Loucy (cell line): ENCODE data around the gene RSAD2.

ENCODE experiments used
- H2AFZ ChIP-seq: fragments of 200-600 bp; sonication (generic); 2 replicates; pipeline ENCODE4 v1.6.0; 2016; ENCODE audit warnings: antibody characterized with exemption, mild to moderate bottlenecking, low read length, moderate library complexity
- H3F3A ChIP-seq: fragments of 200-600 bp; 2 replicates; pipeline ENCODE4 v1.6.0; 2016; ENCODE audit warnings: antibody characterized with exemption, low read depth, mild to moderate bottlenecking
- H3K27me3 ChIP-seq: fragments of 200-600 bp; sonication (generic); 2 replicates; pipeline ENCODE4 v1.6.1; 2014; ENCODE audit warnings: low read length, mild to moderate bottlenecking; ENCODE audit not compliant: insufficient read depth, poor library complexity, severe bottlenecking
- H3K36me3 ChIP-seq: fragments of 200-600 bp; sonication (generic); 2 replicates; pipeline ENCODE4 v1.6.1; 2016; ENCODE audit warnings: low read length; ENCODE audit not compliant: insufficient read depth
- H3K4me1 ChIP-seq: fragments of 200-600 bp; sonication (generic); 2 replicates; pipeline ENCODE4 v1.5.1; 2014; ENCODE audit warnings: low read length, mild to moderate bottlenecking; ENCODE audit not compliant: insufficient read depth, poor library complexity, severe bottlenecking
- H3K4me2 ChIP-seq: fragments of 200-600 bp; sonication (generic); 2 replicates; pipeline ENCODE4 v1.6.0; 2014; ENCODE audit warnings: antibody characterized with exemption, low read length, low read depth, mild to moderate bottlenecking; ENCODE audit not compliant: poor library complexity, severe bottlenecking
- H3K4me3 ChIP-seq: fragments of 200-600 bp; sonication (generic); 2 replicates; pipeline ENCODE4 v1.5.1; 2014; ENCODE audit warnings: low read length, mild to moderate bottlenecking, mixed read lengths; ENCODE audit not compliant: poor library complexity, severe bottlenecking
- H3K79me2 ChIP-seq: fragments of 200-600 bp; sonication (generic); 2 replicates; pipeline ENCODE4 v1.6.1; 2014; ENCODE audit warnings: low read length; ENCODE audit not compliant: insufficient read depth
- H3K9ac ChIP-seq: fragments of 200-600 bp; sonication (generic); 2 replicates; pipeline ENCODE4 v1.6.0; 2014; ENCODE audit warnings: mild to moderate bottlenecking, low read depth, low read length, moderate library complexity; ENCODE audit not compliant: poor library complexity, severe bottlenecking
- H3K9me2 ChIP-seq: fragments of 200-600 bp; sonication (generic); replicated peaks from 2 replicates; pipeline ENCODE4 v1.6.1; 2016; ENCODE audit warnings: low read depth, low read length, mixed read lengths
- H3K9me3 ChIP-seq: fragments of 200-600 bp; sonication (generic); 2 replicates; pipeline ENCODE4 v1.6.1; 2014; ENCODE audit warnings: mild to moderate bottlenecking, antibody characterized with exemption, low read length, low read depth; ENCODE audit not compliant: insufficient read depth
- H4K20me1 ChIP-seq: fragments of 200-600 bp; sonication (generic); 2 replicates; pipeline ENCODE4 v1.6.0; 2014; ENCODE audit warnings: antibody characterized with exemption, low read length, mild to moderate bottlenecking; ENCODE audit not compliant: insufficient read depth, poor library complexity, severe bottlenecking
- EZH2phosphoT487 ChIP-seq: fragments of 200-600 bp; IDR thresholded peaks from 2 replicates; pipeline ENCODE4 v1.6.1; 2018; ENCODE audit warnings: antibody characterized with exemption, mild to moderate bottlenecking, moderate library complexity, borderline replicate concordance
- TF ChIP-seq, protein P1 (sequence below): fragments of 200-600 bp; sonication (generic); conservative IDR thresholded peaks from 2 replicates; pipeline ENCODE4 v1.5.1; 2014; ENCODE audit warnings: mild to moderate bottlenecking, antibody characterized with exemption, low read length

RSAD2 gene

DNA sequence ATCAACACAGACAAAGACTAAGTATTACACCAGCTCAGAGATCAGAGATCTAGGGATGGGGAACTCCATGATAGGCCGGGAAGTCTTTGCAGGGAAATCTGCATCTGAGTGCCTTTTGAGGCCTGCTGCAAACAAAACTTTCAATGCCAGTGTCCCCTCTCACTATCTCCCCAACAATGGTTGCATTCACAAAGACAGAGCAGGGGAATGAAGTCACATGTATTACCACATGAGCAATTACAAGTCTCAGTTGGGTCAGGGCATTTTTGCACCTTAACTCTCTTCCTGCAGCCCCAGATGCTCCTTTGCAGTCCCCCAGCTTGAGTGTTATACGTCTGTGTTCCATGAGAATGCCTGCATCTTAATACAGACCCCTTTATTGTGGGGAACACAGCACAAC, 37.8 kb downstream of the RSAD2 start:
- H4K20me1 ChIP-seq: peaks cover 11% of the 10 kb centered on the region
- peaks cover 29% of the 10 kb centered on the region for H3K4me1 ChIP-seq
- H3K9me3 ChIP-seq: no peaks in the 10 kb centered on the region
- no peaks in the 10 kb centered on the region for H3K27me3 ChIP-seq
- H3K9ac ChIP-seq: no peak overlapping the region
- no peaks in the 10 kb centered on the region for H3F3A ChIP-seq
- H3K36me3 ChIP-seq: no peaks in the 10 kb centered on the region
- H2AFZ ChIP-seq: peak overlapping the region; percentile 15; the same call in 1 of the 2 replicates
- TF ChIP-seq, protein P1, sequence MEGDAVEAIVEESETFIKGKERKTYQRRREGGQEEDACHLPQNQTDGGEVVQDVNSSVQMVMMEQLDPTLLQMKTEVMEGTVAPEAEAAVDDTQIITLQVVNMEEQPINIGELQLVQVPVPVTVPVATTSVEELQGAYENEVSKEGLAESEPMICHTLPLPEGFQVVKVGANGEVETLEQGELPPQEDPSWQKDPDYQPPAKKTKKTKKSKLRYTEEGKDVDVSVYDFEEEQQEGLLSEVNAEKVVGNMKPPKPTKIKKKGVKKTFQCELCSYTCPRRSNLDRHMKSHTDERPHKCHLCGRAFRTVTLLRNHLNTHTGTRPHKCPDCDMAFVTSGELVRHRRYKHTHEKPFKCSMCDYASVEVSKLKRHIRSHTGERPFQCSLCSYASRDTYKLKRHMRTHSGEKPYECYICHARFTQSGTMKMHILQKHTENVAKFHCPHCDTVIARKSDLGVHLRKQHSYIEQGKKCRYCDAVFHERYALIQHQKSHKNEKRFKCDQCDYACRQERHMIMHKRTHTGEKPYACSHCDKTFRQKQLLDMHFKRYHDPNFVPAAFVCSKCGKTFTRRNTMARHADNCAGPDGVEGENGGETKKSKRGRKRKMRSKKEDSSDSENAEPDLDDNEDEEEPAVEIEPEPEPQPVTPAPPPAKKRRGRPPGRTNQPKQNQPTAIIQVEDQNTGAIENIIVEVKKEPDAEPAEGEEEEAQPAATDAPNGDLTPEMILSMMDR: no peak
- no peak for TF ChIP-seq EZH2phosphoT487
- H3K4me3 ChIP-seq: no peak overlapping the region
- no peaks in the 10 kb centered on the region for H3K9me2 ChIP-seq
- H3K79me2 ChIP-seq: peaks cover 5% of the 10 kb centered on the region; the same call in 1 of the 2 replicates
- no peak overlapping the region for H3K4me2 ChIP-seq

DNA sequence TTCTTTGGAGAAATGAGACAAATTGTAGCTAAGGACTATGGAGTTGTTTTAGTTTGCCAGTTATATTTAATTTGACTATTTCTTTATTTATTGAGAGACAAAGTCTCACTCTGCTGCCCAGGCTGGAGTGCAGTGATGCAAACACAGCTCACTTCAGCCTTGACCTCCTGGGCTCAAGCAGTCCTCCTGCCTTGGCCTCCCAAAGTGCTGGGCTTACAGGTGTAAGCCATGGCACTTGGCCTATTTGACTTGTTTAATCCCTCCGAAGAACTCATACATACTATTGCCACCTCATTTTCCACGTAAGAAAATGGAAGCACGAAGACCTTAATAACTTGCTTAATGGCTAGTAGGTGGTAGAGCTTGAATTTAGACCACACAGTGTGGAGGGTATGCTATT, 38.6 kb downstream of the RSAD2 start:
- H3K36me3 ChIP-seq: no peaks in the 10 kb centered on the region
- no peak overlapping the region for H3K4me2 ChIP-seq
- H3K79me2 ChIP-seq: peaks cover 5% of the 10 kb centered on the region; the same call in 1 of the 2 replicates
- TF ChIP-seq EZH2phosphoT487: no peak
- TF ChIP-seq, protein P1: no peak
- no peaks in the 10 kb centered on the region for H3K27me3 ChIP-seq
- no peaks in the 10 kb centered on the region for H3F3A ChIP-seq
- H3K9ac ChIP-seq: no peak overlapping the region
- no peaks in the 10 kb centered on the region for H3K9me2 ChIP-seq
- H3K4me3 ChIP-seq: no peak overlapping the region
- H2AFZ ChIP-seq: no peak overlapping the region
- H3K4me1 ChIP-seq: peaks cover 24% of the 10 kb centered on the region
- H3K9me3 ChIP-seq: no peaks in the 10 kb centered on the region
- peaks cover 12% of the 10 kb centered on the region for H4K20me1 ChIP-seq

DNA sequence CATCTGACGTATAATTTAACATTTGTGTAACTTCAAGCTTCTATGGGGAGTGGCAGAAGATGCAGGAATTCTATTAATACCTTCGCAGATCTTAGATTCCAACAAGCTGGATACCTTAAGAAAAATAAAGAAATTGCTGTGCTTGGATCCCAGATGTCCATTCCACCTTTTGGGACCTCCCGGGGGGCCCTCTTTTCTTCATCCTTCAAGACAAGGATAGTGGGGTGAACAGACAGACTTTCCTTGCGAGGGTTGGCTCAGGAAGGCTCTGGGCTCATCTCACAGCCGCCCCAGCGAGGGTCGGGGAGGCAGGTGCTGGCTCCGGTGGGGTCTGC, 39.1 kb downstream of the RSAD2 start:
- Histone ChIP-seq H3K9me2 (no peaks in the 10 kb centered on the region), H4K20me1 (peaks cover 12% of the 10 kb centered on the region), H3K4me3 (peak overlapping the region; percentile 51), H3K27me3 (no peaks in the 10 kb centered on the region), H3K4me1 (peaks cover 24% of the 10 kb centered on the region), H3F3A (no peaks in the 10 kb centered on the region), H3K9me3 (no peaks in the 10 kb centered on the region), H2AFZ (peak overlapping the region; percentile 76; the same call in 1 of the 2 replicates), H3K9ac (no peak overlapping the region), H3K79me2 (peaks cover 5% of the 10 kb centered on the region; the same call in 1 of the 2 replicates), H3K4me2 (peak overlapping the region; percentile 61), H3K36me3 (no peaks in the 10 kb centered on the region)
- TF ChIP-seq EZH2phosphoT487: no peak
- TF ChIP-seq, protein P1: no peak
